CD4-positive, alpha-beta T cell treated with Interleukin-1 beta for 1 hour (primary cell): Measurements from ENCODE around the gene PRKRIP1.
"Not testable (repeated sequence)": the region's sequence is repeated elsewhere in the genome, so short reads cannot be mapped to it uniquely, and the experiment has no call there.

Experiments used
- DNase-seq, 2 donors: peaks; one replicate each; pipeline ENCODE4 v3.0.0-alpha.2; 2020 to 2022

PRKRIP1 gene

GRCh38 chr7:102404005-102404861 is 8.1 kb downstream of the PRKRIP1 start:
- peak; percentile 68 to 76 for DNase-seq

- DNase-seq, result not testable (repeated sequence)
These were observed 8.7 kb downstream of the PRKRIP1 start for GRCh38 chr7:102404862-102405188.

- DNase-seq, result no peak
These were observed 11.7 kb downstream of the PRKRIP1 start for GRCh38 chr7:102407910-102408309.

GRCh38 chr7:102408530-102408929 is 12.4 kb downstream of the PRKRIP1 start:
- DNase-seq, result peak in 1 of 2 donors; percentile 34

- no peak for DNase-seq
These were observed 13.2 kb downstream of the PRKRIP1 start for GRCh38 chr7:102409340-102409739.

GRCh38 chr7:102410123-102410522 is 14.0 kb downstream of the PRKRIP1 start:
- DNase-seq, result no peak

GRCh38 chr7:102410918-102411317 is 14.8 kb downstream of the PRKRIP1 start:
- no peak for DNase-seq

GRCh38 chr7:102412548-102412947 is 16.4 kb downstream of the PRKRIP1 start:
- DNase-seq, result peak; percentile 50 to 52

- DNase-seq, result no peak
These were observed 16.9 kb downstream of the PRKRIP1 start for GRCh38 chr7:102413091-102413490.

- DNase-seq, result no peak
These were observed 17.4 kb downstream of the PRKRIP1 start for GRCh38 chr7:102413611-102414010.

GRCh38 chr7:102415685-102416225 is 19.6 kb downstream of the PRKRIP1 start:
- DNase-seq, result peak; percentile 66 to 70

- DNase-seq, result no peak
These were observed 20.2 kb downstream of the PRKRIP1 start for GRCh38 chr7:102416406-102416805.

GRCh38 chr7:102417105-102417504 is 20.9 kb downstream of the PRKRIP1 start:
- peak; percentile 39 to 42 for DNase-seq

- no peak for DNase-seq
These were observed 22.4 kb downstream of the PRKRIP1 start for GRCh38 chr7:102418592-102418991.

GRCh38 chr7:102421706-102422240 is 25.6 kb downstream of the PRKRIP1 start:
- DNase-seq, result no peak

GRCh38 chr7:102424129-102424551 is 28.0 kb downstream of the PRKRIP1 start:
- DNase-seq, result no peak

- DNase-seq, result no peak
These were observed 28.6 kb downstream of the PRKRIP1 start for GRCh38 chr7:102424787-102425218.

GRCh38 chr7:102425639-102426267 is 29.6 kb downstream of the PRKRIP1 start:
- DNase-seq, result peak; percentile 90 to 94

GRCh38 chr7:102426268-102427018 is 30.3 kb downstream of the PRKRIP1 start:
- DNase-seq, result peak; percentile 77 to 84

- no peak for DNase-seq
These were observed 30.8 kb downstream of the PRKRIP1 start for GRCh38 chr7:102427019-102427405.

GRCh38 chr7:102429141-102429899 is 33.2 kb downstream of the PRKRIP1 start:
- no peak for DNase-seq
